ENCODE data around the gene ADORA3.
"Not testable (repeated sequence)": the region's sequence is repeated elsewhere in the genome, so short reads cannot be mapped to it uniquely, and the experiment has no call there.

The ADORA3 gene

GRCh38 chr1:111503585-111504060 lies at the start of gene ADORA3, which contains the start of gene TMIGD3:
Gene ADORA3 (minus strand): TSS chr1:111503633. CDS start chr1:111503354, 279 bp downstream.
Gene TMIGD3 (minus strand): TSS chr1:111503633. CDS start chr1:111503354, 279 bp downstream.
- no peak for DNase-seq (ENCODE audit: low spot score)

DNA sequence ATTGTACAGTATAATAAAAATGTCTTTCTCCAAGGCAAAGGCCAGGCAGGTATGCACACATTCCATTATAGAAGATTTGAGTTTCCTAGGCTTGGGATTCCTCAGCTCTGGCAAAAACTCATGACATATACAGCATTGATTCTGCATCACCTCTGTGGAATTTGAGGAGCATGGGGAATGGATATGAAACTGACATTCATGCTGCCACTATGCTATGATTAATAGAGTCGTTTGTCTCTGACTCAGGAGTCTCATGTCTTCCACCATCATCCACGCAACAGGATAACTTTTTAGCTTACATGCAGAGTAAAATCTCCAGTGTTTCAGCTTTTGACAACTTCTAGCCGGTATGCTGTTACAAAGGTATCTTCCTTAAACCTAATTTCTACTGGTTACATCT lies 49.8 kb upstream of the ADORA3 start:
- DNase-seq (ENCODE audit: low spot score) = no peak

- DNase-seq (ENCODE audit: low spot score) = no peak
Measured at GRCh38 chr1:111552587-111552986, 49.2 kb upstream of the ADORA3 start.

GRCh38 chr1:111551623-111552411 lies 48.4 kb upstream of the ADORA3 start:
- DNase-seq (ENCODE audit: low spot score) = no peak

DNA sequence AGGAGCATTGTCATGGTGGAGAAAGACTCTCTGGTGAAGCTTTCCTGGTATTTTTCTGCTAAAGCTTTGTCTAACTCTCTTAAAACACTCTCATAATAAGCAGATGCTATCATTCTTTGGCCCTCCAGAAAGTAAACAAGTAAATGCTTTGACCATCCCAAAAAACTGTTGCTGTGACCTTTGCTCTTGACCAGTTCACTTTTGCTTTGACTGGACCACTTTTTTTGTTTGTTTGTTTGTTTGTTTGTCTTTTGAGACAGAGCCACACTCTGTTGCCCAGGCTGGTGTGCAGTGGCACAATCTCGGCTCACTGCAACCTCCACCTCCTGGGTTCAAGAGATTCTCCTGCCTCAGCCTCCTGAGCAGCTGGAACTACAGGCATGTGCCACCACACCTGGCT lies 44.4 kb upstream of the ADORA3 start:
- DNase-seq (ENCODE audit: low spot score) = not testable (repeated sequence)

- no peak for DNase-seq (ENCODE audit: low spot score)
Measured at GRCh38 chr1:111542187-111542586, 38.8 kb upstream of the ADORA3 start.

DNA sequence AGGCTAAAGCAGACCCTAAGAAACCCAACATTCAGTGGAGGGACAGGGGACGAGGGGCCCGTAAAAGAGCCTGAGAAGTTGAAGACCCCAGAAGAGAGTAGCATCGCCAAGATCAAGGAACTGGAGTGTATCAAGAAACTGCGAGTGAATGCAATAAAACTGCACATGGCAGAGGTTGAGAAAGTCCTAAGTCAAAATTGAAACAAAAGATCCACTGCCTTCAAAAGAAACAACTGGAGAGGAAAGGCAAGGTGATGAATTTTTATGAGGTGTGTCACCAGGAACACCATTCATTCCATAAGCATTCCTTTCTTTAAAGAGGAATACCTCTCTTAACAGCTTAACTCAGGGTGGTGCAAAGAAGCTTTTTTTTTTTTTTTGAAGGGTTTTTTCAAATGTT lies 38.3 kb upstream of the ADORA3 start:
- DNase-seq (ENCODE audit: low spot score) = no peak

GRCh38 chr1:111540928-111541327 lies 37.5 kb upstream of the ADORA3 start:
- DNase-seq (ENCODE audit: low spot score) = no peak

GRCh38 chr1:111538343-111539025 lies 35.1 kb upstream of the ADORA3 start:
- DNase-seq (ENCODE audit: low spot score) = no peak

DNA sequence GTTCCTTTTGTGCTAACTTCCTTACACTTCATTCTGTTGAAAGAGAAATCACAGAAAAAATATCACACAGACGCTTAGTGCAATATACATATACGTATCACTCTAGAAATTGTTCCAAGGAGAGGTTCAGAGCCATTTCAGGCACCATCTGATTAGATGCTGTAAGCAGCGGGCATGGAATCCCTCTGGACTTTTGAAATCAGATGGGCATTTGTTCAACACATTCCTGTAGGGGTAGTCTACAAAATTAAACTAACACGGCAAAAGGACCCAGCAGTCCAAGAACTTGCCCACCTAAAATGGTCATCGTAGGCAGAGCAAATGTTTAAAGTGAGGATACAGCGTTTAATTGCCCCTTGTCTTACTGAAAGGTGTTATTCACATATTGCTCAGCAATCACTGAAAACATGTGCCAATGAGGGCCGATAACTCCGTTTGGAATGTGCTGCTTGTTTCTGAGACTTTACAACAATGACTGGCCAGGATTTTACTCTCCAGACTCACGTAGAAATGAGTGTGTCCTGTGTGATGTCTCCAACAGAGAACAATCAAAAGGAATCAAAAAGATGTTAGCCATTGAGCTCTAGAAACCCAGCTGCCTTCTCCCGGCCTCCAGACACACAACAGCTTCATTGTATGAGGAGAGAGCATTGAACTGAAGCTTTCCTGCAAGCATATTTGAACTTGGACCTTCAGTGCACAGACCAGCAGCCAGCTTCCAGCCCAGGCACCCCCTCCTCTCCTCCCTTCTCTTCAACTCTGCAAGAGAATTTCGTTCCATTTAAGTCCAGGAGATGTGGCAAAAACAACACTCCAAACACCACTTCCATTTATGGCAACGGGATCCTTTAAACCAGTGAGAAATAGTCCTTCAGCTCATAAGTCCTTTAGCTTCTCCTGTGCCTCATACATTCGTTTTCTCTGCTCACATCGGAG lies 32.1 kb upstream of the ADORA3 start:
- peak; percentile 67 for DNase-seq (ENCODE audit: low spot score)

DNA sequence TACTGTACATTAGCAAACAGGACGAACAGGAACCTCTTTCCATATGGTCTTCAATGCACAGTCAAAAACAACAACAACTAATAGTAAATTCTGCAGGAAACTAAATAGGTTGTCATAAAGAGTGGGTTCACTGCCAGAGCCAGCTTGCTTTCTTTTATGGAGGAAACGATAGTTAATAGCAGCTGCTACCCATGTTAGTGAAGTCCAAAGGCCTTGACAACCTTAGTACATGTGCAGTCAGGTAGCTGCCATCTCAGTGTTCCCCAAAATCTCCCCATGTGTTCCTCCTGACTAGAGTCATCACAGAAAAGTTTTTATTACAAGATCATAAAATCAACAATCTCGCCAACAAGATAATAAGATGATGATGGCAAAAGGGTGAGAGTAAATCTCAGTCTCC lies 16.6 kb upstream of the ADORA3 start:
- no peak for DNase-seq (ENCODE audit: low spot score)

- DNase-seq (ENCODE audit: low spot score) = no peak
Measured at GRCh38 chr1:111517469-111518225, 14.2 kb upstream of the ADORA3 start.

DNA sequence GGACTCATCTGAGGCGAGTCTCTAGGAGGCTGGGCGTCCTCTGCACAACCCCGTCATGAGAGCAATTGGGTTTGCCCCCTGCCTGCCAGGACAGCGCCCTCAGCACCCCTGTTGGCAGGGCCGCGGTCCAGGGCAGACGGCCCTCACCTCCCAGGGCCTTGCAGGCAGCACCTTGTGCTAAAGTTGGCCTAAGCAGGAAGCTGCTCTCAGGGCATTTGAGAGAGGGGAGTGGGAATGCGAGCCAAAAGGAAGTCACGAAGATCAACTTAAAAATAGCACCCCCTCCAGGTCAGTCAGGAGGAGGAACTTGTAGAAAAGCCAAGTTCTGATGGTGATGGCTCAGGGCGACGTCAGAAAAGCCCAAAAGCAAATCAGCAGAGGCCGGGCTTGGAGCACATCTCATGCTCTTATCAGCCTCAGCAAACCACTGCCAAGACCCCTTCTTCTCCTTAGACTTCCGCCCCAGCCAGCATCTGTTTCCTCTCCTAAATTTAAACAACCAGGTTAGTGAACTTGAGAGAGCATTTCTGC lies 12.6 kb upstream of the ADORA3 start:
- peak; percentile 55 for DNase-seq (ENCODE audit: low spot score)

GRCh38 chr1:111515291-111516004 lies 12.0 kb upstream of the ADORA3 start:
- no peak for DNase-seq (ENCODE audit: low spot score)

- peak; percentile 90 for DNase-seq (ENCODE audit: low spot score)
Measured at GRCh38 chr1:111513410-111514020, 10.1 kb upstream of the ADORA3 start.

- DNase-seq (ENCODE audit: low spot score) = no peak
Measured at GRCh38 chr1:111512931-111513330, 9.5 kb upstream of the ADORA3 start.

GRCh38 chr1:111512132-111512889 lies 8.9 kb upstream of the ADORA3 start:
- DNase-seq (ENCODE audit: low spot score) = no peak

DNA sequence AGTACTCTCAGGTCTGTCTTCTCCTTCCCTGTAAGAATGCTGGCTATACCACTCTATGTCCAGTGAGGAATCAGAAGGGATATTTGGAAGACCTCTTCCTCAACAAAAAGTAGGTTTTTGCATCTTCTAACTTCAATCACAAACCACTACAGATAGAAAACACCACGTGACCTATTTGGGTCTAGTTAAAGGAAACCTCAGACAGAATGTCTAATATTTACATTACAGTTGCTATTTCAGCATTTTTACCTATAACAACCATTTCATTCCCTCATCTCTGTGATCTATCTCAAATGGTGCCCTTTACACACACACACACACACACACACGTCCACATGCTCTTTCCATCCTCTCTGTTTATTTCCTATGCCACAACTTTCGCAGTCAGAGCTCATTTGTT lies 7.9 kb upstream of the ADORA3 start:
- DNase-seq (ENCODE audit: low spot score) = no peak

GRCh38 chr1:111509997-111510375 lies 6.6 kb upstream of the ADORA3 start:
- DNase-seq (ENCODE audit: low spot score) = no peak
